ENCODE measurements around the gene MBNL3. TPM values are rescaled to one million over a fixed set of nuclear protein-coding genes. Genes with fewer than 3 reads are reported as not detected.

The MBNL3 gene
- total RNA-seq, 4 donors from 2014 or later, result 30.6 to 41.3 (median 37.2) TPM

GRCh38 chrX:132435222-132435621, 53.6 kb downstream of the MBNL3 start:
- TF ChIP-seq POLR2A (IDR thresholded peaks at IDR 0.05) (no peak), EP300 (IDR thresholded peaks at IDR 0.05) (no peak), POLR2AphosphoS5 (IDR thresholded peaks at IDR 0.05) (no peak)
- TF ChIP-seq, protein P1, sequence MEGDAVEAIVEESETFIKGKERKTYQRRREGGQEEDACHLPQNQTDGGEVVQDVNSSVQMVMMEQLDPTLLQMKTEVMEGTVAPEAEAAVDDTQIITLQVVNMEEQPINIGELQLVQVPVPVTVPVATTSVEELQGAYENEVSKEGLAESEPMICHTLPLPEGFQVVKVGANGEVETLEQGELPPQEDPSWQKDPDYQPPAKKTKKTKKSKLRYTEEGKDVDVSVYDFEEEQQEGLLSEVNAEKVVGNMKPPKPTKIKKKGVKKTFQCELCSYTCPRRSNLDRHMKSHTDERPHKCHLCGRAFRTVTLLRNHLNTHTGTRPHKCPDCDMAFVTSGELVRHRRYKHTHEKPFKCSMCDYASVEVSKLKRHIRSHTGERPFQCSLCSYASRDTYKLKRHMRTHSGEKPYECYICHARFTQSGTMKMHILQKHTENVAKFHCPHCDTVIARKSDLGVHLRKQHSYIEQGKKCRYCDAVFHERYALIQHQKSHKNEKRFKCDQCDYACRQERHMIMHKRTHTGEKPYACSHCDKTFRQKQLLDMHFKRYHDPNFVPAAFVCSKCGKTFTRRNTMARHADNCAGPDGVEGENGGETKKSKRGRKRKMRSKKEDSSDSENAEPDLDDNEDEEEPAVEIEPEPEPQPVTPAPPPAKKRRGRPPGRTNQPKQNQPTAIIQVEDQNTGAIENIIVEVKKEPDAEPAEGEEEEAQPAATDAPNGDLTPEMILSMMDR (IDR thresholded peaks at IDR 0.05), result no peak
- Histone ChIP-seq H3K36me3 (no peaks in the 10 kb centered on the region), H3K27ac (no peak overlapping the region), H3K4me3 (no peak overlapping the region), H3K27me3 (no peaks in the 10 kb centered on the region), H3K4me1 (no peaks in the 10 kb centered on the region), H3K9me3 (no peaks in the 10 kb centered on the region)
- 70% methylated on average over 1 of the region's 1 CpG for WGBS
- no peak for DNase-seq (ENCODE audit: low spot score in 2 of 2)

DNA sequence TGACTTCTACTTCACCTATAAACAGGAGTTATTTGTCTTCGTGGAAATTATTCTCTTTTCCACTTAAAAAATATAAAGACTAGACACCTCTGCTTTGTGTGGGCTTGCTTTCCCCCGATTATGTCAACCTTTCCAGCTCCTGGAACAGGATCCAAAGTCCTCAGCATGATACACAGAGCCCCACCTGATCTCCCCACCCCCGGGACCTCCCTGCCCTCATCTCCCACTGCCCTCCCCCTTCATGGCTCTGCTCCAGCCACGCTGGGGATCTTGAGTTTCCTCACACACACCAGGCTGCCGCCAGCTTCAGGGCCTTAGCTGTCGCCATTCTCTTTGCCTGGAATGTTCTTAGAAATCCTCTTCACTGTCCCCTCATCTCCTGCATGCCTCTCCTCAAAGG, 55.3 kb downstream of the MBNL3 start:
- Histone ChIP-seq H3K27me3 (no peaks in the 10 kb centered on the region), H3K27ac (no peak overlapping the region), H3K36me3 (no peaks in the 10 kb centered on the region), H3K4me1 (no peaks in the 10 kb centered on the region), H3K4me3 (no peak overlapping the region), H3K9me3 (no peaks in the 10 kb centered on the region)
- TF ChIP-seq POLR2A (IDR thresholded peaks at IDR 0.05) (no peak), EP300 (IDR thresholded peaks at IDR 0.05) (no peak)
- DNase-seq (ENCODE audit: low spot score in 2 of 2), result no peak
- WGBS, result 69% methylated on average over 6 of the region's 6 CpGs

DNA sequence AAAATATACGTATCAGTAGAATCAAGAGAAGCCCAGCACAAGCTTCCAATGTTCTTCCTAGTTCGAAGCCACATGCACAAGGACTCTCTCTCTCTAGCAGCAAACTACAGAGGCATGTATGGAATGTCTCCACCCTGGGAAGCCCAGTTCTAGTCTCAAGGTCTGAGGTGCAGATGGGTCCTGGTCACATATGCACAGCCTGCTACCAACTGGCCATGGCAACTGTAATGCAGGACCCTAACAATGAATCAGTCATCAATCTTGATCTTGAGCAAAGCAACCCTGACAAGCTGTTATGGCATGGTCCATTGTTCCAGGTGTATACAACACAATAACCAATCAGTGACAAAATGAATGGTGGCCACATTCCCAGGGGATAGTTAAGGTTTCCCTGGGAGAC, 55.8 kb downstream of the MBNL3 start:
- Histone ChIP-seq H3K36me3 (no peaks in the 10 kb centered on the region), H3K27me3 (no peaks in the 10 kb centered on the region), H3K9me3 (no peaks in the 10 kb centered on the region), H3K4me3 (no peak overlapping the region), H3K4me1 (no peaks in the 10 kb centered on the region), H3K27ac (no peak overlapping the region)
- DNase-seq (ENCODE audit: low spot score in 2 of 2), result no peak
- WGBS, result 86% methylated on average over 2 of the region's 2 CpGs
- TF ChIP-seq POLR2AphosphoS5 (IDR thresholded peaks at IDR 0.05) (no peak), EP300 (IDR thresholded peaks at IDR 0.05) (no peak), POLR2A (IDR thresholded peaks at IDR 0.05) (no peak)
- TF ChIP-seq, protein P1 (IDR thresholded peaks at IDR 0.05), result no peak

- DNase-seq (ENCODE audit: low spot score in 2 of 2), result no peak
- Histone ChIP-seq H3K27ac (no peak overlapping the region), H3K4me1 (no peaks in the 10 kb centered on the region), H3K4me3 (no peak overlapping the region), H3K9me3 (no peaks in the 10 kb centered on the region), H3K27me3 (no peaks in the 10 kb centered on the region), H3K36me3 (no peaks in the 10 kb centered on the region)
- TF ChIP-seq POLR2AphosphoS5 (IDR thresholded peaks at IDR 0.05) (no peak), EP300 (IDR thresholded peaks at IDR 0.05) (no peak), POLR2A (IDR thresholded peaks at IDR 0.05) (no peak)
- TF ChIP-seq, protein P1 (IDR thresholded peaks at IDR 0.05), result no peak
Observed at GRCh38 chrX:132428896-132429295, 59.9 kb downstream of the MBNL3 start.

GRCh38 chrX:132426695-132427281, 62.0 kb downstream of the MBNL3 start:
- Histone ChIP-seq H3K4me1 (no peaks in the 10 kb centered on the region), H3K27ac (no peak overlapping the region), H3K27me3 (no peaks in the 10 kb centered on the region), H3K4me3 (no peak overlapping the region), H3K9me3 (no peaks in the 10 kb centered on the region), H3K36me3 (no peaks in the 10 kb centered on the region)
- no peak for DNase-seq (ENCODE audit: low spot score in 2 of 2)
- 87% methylated on average over 1 of the region's 1 CpG for WGBS
- TF ChIP-seq, protein P1 (IDR thresholded peaks at IDR 0.05), result no peak
- TF ChIP-seq POLR2AphosphoS5 (IDR thresholded peaks at IDR 0.05) (no peak), EP300 (IDR thresholded peaks at IDR 0.05) (no peak), POLR2A (IDR thresholded peaks at IDR 0.05) (no peak)
